Ascending aorta (tissue), 2 donors: ENCODE results near the gene GSTT2B. TPM values are rescaled to one million over a fixed set of nuclear protein-coding genes. Genes with fewer than 3 reads are reported as not detected.

Source experiments
- DNase-seq, 2 donors: peaks; one replicate each; pipeline ENCODE4 v3.0.0-alpha.2; 2019; ENCODE audit warnings: low spot score in 2 of 2
- H3K27ac ChIP-seq, 2 donors: fragments of 200-600 bp; sonication (generic); one replicate each; pipeline ENCODE4 v1.5.1; 2016 to 2017; ENCODE audit warnings: mild to moderate bottlenecking in 1 of 2
- H3K27me3 ChIP-seq: fragments of 200-600 bp; sonication (generic); one replicate; pipeline ENCODE4 v1.5.1; 2017
- H3K36me3 ChIP-seq, 2 donors: fragments of 200-600 bp; sonication (generic); one replicate each; pipeline ENCODE4 v1.5.1; 2016
- H3K4me1 ChIP-seq, 2 donors: fragments of 200-600 bp; sonication (generic); one replicate each; pipeline ENCODE4 v1.5.1; 2016 to 2017; ENCODE audit warnings: mild to moderate bottlenecking in 1 of 2
- H3K4me3 ChIP-seq, 2 donors: fragments of 200-600 bp; sonication (generic); one replicate each; pipeline ENCODE4 v1.5.1; 2016 to 2017; ENCODE audit warnings: mild to moderate bottlenecking in 1 of 2
- H3K9me3 ChIP-seq, 2 donors: fragments of 200-600 bp; sonication (generic); one replicate each; pipeline ENCODE4 v1.5.1; 2016
- intact Hi-C: fragments of 100-400 bp; cut with DNase I; formaldehyde crosslinking; loops from one replicate; pipeline ENCODE4 v1.15.1; 2023
- total RNA-seq: library from RNA; depleted of rRNA; stranded (reverse); fragments of >200 nt; gene quantifications from one replicate; pipeline ENCODE4 v1.1.0, GENCODE V29; 2016
- TF ChIP-seq, protein P1 (sequence below), 3 experiments: fragments of 200-600 bp in 2 of 3; fragments of 450-650 bp in 1 of 3; sonication (generic) in 2 of 3; IDR thresholded peaks; one replicate each; pipeline ENCODE4 v1.5.1; 2016 to 2019; ENCODE audit warnings: antibody characterized with exemption in 3 of 3, mild to moderate bottlenecking in 1 of 3, moderate library complexity in 1 of 3

Gene GSTT2B
- total RNA-seq, 1 donor from 2014 or later, result not detected

DNA sequence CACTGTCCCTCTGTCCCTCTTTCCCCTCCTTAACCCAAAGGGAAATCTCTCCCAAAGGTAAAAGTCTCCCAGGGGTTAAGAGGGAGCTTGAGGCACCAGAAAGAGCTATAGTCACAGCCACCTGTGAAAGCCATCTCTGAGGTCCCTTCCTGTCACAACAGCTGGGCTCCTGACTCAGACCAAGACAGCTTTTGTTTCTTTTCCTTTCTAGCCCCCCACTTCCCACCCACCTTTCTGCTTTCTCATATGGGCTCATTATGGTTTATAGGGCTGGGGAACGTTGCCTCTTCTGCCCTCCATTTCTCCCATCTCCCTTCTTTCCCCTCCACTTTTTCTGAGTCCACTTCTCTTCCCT, 47.7 kb downstream of the GSTT2B start:
- TF ChIP-seq, protein P1, sequence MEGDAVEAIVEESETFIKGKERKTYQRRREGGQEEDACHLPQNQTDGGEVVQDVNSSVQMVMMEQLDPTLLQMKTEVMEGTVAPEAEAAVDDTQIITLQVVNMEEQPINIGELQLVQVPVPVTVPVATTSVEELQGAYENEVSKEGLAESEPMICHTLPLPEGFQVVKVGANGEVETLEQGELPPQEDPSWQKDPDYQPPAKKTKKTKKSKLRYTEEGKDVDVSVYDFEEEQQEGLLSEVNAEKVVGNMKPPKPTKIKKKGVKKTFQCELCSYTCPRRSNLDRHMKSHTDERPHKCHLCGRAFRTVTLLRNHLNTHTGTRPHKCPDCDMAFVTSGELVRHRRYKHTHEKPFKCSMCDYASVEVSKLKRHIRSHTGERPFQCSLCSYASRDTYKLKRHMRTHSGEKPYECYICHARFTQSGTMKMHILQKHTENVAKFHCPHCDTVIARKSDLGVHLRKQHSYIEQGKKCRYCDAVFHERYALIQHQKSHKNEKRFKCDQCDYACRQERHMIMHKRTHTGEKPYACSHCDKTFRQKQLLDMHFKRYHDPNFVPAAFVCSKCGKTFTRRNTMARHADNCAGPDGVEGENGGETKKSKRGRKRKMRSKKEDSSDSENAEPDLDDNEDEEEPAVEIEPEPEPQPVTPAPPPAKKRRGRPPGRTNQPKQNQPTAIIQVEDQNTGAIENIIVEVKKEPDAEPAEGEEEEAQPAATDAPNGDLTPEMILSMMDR (IDR thresholded peaks at IDR 0.05), result no peak
- no peak for DNase-seq
- Histone ChIP-seq H3K9me3 (no peaks in the 10 kb centered on the region), H3K36me3 (no peaks in the 10 kb centered on the region), H3K27ac (peak overlapping the region; percentile 80 to 89), H3K27me3 (no peaks in the 10 kb centered on the region), H3K4me3 (peak overlapping the region; percentile 59 to 66), H3K4me1 (peaks cover 0 to 5% of the 10 kb centered on the region in 2 donors)
- intact Hi-C loops, result loop anchor here (1.0 kb wide), 1 partner anchor 18 kb away; no protein-coding TSS in a partner anchor

DNA sequence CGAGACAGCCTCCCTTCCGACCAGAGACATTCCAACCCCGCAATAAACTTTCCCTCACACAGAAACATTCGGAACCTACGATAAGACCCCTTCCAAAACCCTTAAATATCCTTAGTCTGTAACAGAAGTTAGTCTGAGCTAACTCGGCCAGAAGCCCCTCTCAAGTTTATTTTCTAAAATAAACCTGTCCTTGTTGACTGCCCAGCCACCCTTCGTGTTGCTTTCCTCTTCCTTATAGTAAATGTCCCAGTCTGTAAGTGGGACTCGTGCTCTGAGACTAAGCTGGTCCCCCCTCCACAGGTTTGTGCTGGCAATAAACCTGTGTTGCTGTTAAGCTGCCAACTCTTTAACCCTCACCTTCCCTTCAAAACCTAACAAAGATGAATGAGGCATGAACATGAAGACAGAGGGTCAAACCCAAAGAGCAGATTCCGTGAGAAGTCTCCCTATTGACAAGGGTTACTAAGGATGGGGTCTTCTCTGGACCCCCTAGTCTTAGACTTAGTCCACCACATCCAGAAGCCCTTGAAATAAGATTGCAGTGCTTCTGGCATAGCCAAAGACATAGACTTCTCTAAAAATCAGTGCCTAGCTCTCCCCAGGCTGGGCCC, 48.6 kb downstream of the GSTT2B start:
- DNase-seq, result peak in 1 of 2 donors; percentile 30
- Histone ChIP-seq H3K27ac (no peak overlapping the region), H3K27me3 (no peaks in the 10 kb centered on the region), H3K4me3 (no peak overlapping the region), H3K4me1 (peaks cover 0 to 5% of the 10 kb centered on the region in 2 donors), H3K36me3 (no peaks in the 10 kb centered on the region), H3K9me3 (no peaks in the 10 kb centered on the region)
- intact Hi-C loops, result no loop called here
- TF ChIP-seq, protein P1 (IDR thresholded peaks at IDR 0.05), result no peak

DNA sequence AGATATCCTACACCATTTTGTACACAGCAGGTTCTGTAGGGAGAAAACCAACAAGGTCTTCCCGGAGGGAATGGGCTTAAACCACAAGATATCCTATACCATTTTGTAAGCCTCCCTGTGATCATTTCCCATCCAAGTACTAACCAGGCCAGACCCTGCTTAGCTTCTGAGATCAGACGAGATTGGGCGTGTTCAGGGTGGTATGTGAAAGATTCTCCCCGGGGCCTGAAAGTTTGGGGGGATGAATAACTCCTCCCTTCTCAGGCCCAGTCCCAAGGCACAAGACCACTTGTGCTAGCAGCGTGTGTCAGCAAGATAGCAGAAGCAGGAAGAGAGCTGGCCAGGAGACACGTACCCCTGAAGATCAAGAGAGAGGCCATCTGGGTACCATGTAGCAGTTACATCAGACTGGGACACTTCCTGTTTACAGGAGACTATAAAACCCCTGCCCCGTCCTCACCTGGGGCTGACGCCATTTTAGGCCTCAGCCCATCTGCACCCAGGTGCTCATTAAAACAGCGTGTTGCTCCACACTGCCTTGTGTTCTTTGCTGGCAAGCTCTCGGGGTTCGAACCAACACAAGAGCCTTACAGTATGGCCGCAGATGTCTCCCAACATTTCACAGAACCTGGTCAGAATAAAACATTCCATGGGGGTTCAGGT, 49.5 kb downstream of the GSTT2B start:
- Histone ChIP-seq H3K27me3 (no peaks in the 10 kb centered on the region), H3K36me3 (no peaks in the 10 kb centered on the region)

DNA sequence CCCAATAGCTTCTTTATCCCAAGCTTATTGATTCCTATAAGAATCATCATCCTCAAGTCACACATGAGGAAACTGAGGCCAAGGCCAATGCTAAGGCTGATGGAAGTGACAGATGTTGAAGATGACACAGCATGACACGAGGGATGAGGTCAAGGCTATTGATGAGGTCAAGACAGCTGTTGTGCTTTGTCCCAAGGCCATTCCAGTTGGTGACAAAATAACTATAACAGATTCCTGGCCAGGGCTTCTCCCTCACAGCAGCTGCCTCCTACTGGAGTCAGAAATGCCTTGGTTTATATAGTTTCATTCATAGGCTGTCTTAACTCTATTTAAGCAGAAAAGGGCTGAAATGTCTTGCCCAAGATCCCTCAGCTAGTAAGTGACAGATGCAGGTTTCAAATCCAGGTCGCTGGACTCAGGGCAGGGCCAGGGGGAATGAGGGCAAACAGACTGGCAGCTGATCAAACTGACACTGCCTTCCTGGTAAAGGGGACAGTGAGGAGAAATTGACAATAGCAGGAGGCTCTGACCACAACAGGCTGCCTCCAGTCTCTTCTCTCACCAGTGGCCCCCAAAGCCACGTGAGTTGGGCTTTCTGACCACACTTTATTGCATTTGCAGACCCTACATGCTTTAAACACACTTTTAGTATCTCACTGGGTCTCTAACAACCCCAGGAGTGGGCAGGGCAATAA, 50.4 kb downstream of the GSTT2B start:
- TF ChIP-seq, protein P1 (IDR thresholded peaks at IDR 0.05), result no peak
- Histone ChIP-seq H3K36me3 (no peaks in the 10 kb centered on the region), H3K4me1 (peaks cover 0 to 5% of the 10 kb centered on the region in 2 donors), H3K9me3 (no peaks in the 10 kb centered on the region), H3K27ac (no peak overlapping the region), H3K4me3 (no peak overlapping the region), H3K27me3 (no peaks in the 10 kb centered on the region)
- peak in 1 of 2 donors; percentile 35 for DNase-seq
- intact Hi-C loops, result no loop called here

More for the DNA sequence above, 49.5 kb downstream of the GSTT2B start:
- intact Hi-C loops, result no loop called here
- Histone ChIP-seq H3K4me1 (peaks cover 0 to 5% of the 10 kb centered on the region in 2 donors), H3K27ac (no peak overlapping the region), H3K4me3 (no peak overlapping the region), H3K9me3 (no peaks in the 10 kb centered on the region)
- TF ChIP-seq, protein P1 (IDR thresholded peaks at IDR 0.05), result no peak
- DNase-seq, result peak in 1 of 2 donors; percentile 50

DNA sequence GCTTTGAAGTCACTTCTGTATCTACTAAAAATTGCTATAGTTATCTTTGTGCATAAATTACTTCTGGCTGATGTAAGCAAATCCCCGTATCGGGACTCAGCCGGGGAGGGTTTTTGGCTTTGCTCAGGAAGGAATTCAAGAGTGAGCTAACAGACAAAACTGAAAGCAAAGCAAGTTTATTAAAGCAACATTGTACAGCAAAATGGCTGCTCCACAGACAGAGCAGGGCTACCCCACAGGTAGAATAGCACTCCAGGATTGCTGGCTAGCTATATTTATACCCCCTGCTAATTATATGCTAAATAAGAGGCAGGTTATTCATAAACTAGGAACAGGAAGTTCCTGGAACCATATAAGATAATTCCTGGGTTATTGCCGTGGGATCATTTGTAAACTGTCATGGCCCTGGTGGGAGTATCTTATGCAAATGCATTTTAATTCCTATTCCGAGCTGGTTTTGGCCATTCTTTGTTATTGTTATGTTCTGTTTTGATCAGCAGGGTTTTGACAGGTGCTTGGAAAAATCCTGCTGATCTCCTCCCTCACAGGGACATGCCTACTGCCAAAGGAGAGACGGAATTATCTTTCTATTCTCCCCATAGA, 51.6 kb downstream of the GSTT2B start:
- no peaks in the 10 kb centered on the region for H3K36me3 ChIP-seq
- peak overlapping the region in 1 of 2 donors; percentile 15 for H3K4me3 ChIP-seq
- no peaks in the 10 kb centered on the region for H3K9me3 ChIP-seq
- H3K27me3 ChIP-seq, result no peaks in the 10 kb centered on the region
- DNase-seq, result peak in 1 of 2 donors; percentile 49
- H3K27ac ChIP-seq, result no peak overlapping the region
- H3K4me1 ChIP-seq, result peaks cover 0 to 5% of the 10 kb centered on the region in 2 donors
- intact Hi-C loops, result no loop called here
- TF ChIP-seq, protein P1 (IDR thresholded peaks at IDR 0.05), result no peak
